Lung (tissue), 12 donors: Measurements from ENCODE around the gene GPD1. TPM values are rescaled to one million over a fixed set of nuclear protein-coding genes. Genes with fewer than 3 reads are reported as not detected.
"Not testable (repeated sequence)": the region's sequence is repeated elsewhere in the genome, so short reads cannot be mapped to it uniquely, and the experiment has no call there.

ENCODE experiments used
- ATAC-seq: fragments of 200-7000 bp; cut with Tn5 transposase; one replicate; pipeline ENCODE4 v1.9.1; 2020; ENCODE audit warnings: moderate number of reproducible peaks; ENCODE audit not compliant: insufficient read depth, low FRiP score
- DNase-seq, 3 donors: peaks; one replicate each; pipeline ENCODE4 v3.0.0-alpha.2; 2013 to 2017
- H3K27ac ChIP-seq, 2 donors: one replicate each; pipeline ENCODE4 v1.5.1; 2013; ENCODE audit warnings: mild to moderate bottlenecking in 2 of 2, moderate library complexity in 2 of 2, control low read depth in 1 of 2, inconsistent platforms in 1 of 2, low read depth in 1 of 2, low read length in 1 of 2
- H3K27me3 ChIP-seq, 3 donors: one replicate each; pipeline ENCODE4 v1.5.1; 2013; ENCODE audit warnings: low read length in 2 of 3; ENCODE audit not compliant: control insufficient read depth in 3 of 3, insufficient read depth in 3 of 3
- H3K36me3 ChIP-seq, 4 donors: one replicate each; pipeline ENCODE4 v1.5.1; 2013; ENCODE audit warnings: low read length in 4 of 4, mild to moderate bottlenecking in 1 of 4, moderate library complexity in 1 of 4; ENCODE audit not compliant: control insufficient read depth in 4 of 4, insufficient read depth in 4 of 4
- H3K4me1 ChIP-seq, 5 donors: one replicate each; pipeline ENCODE4 v1.5.1; 2013; ENCODE audit warnings: low read length in 5 of 5, mild to moderate bottlenecking in 2 of 5, moderate library complexity in 1 of 5; ENCODE audit not compliant: control insufficient read depth in 5 of 5, insufficient read depth in 5 of 5
- H3K4me3 ChIP-seq: one replicate; pipeline ENCODE4 v1.5.1; 2013; ENCODE audit warnings: mild to moderate bottlenecking, control low read depth, moderate library complexity
- H3K9ac ChIP-seq, 2 donors: one replicate each; pipeline ENCODE4 v1.5.1; 2013; ENCODE audit warnings: low read length in 2 of 2, control low read depth in 1 of 2; ENCODE audit not compliant: insufficient read depth in 1 of 2
- H3K9me3 ChIP-seq, 4 donors: one replicate each; pipeline ENCODE4 v1.5.1; 2013; ENCODE audit warnings: low read length in 3 of 4, mild to moderate bottlenecking in 1 of 4, moderate library complexity in 1 of 4; ENCODE audit not compliant: control insufficient read depth in 4 of 4, insufficient read depth in 3 of 4
- CTCF ChIP-seq: IDR thresholded peaks from 2 replicates; pipeline ENCODE4 v1.5.1; 2012; ENCODE audit warnings: mild to moderate bottlenecking; ENCODE audit errors: control extremely low read depth, extremely low read depth
- WGBS, 2 donors: extraction: QIAGEN DNeasy Blood & Tissue Kit; methylation state at CpG; one replicate each; pipeline ENCODE4 v1.1.7; 2013; 5-methylcytosine and 5-hydroxymethylcytosine counted together
- polyA plus RNA-seq, 2 donors: library from polyadenylated mRNA; stranded (reverse); fragments of 200-250 nt; gene quantifications; one replicate each; pipeline ENCODE4 v1.2.1, GENCODE V29; 2013
- total RNA-seq, 2 donors: library from RNA; depleted of rRNA in 1 of 2; stranded (reverse); fragments of >200 nt in 1 of 2; gene quantifications; one replicate each; pipeline ENCODE4 v1.2.1, GENCODE V29; 2014 to 2021
- donor health status: control.
- donor health status: control.
- donor health status: Bipolar disorder and iron deficiency.
- donor health status: healthy.
- donor health status: DM: yes; HTN: yes; CAD: no.

The GPD1 gene
- total and polyA plus RNA-seq, 4 donors: 1.7 to 20.0 (median 9.9) TPM; not detected in 1

- H3K9me3 ChIP-seq: no peaks in the 10 kb centered on the region
- DNase-seq (no peak), ATAC-seq (no peak)
Measured at GRCh38 chr12:50147281-50147680, 43.5 kb downstream of the GPD1 start.

GRCh38 chr12:50148011-50148410 lies 44.2 kb downstream of the GPD1 start:
- not testable (repeated sequence) for H3K4me3 ChIP-seq, H3K9ac ChIP-seq, H3K9me3 ChIP-seq, DNase-seq, H3K27ac ChIP-seq, H3K4me1 ChIP-seq, H3K27me3 ChIP-seq, H3K36me3 ChIP-seq, ATAC-seq
- WGBS, 2 donors: 75 to 92% methylated on average over 6 of the region's 6 CpGs

More at GRCh38 chr12:50147281-50147680, 43.5 kb downstream of the GPD1 start:
- Histone ChIP-seq H3K4me1 (peaks cover 0 to 3% (median 0%) of the 10 kb centered on the region in 5 donors), H3K9ac (no peak overlapping the region), H3K36me3 (peaks cover 0 to 3% (median 3%) of the 10 kb centered on the region in 4 donors), H3K27ac (no peak overlapping the region), H3K27me3 (no peaks in the 10 kb centered on the region), H3K4me3 (no peak overlapping the region)
- no peak for TF ChIP-seq CTCF
- 97 to 98% methylated on average over 4 of the region's 4 CpGs for WGBS, 2 donors

GRCh38 chr12:50149311-50149710 lies 45.5 kb downstream of the GPD1 start:
- peaks cover 0 to 4% (median 0%) of the 10 kb centered on the region in 5 donors for H3K4me1 ChIP-seq
- H3K9ac ChIP-seq: no peak overlapping the region
- no peak for ATAC-seq
- H3K27ac ChIP-seq: no peak overlapping the region
- no peak for TF ChIP-seq CTCF
- no peak overlapping the region for H3K4me3 ChIP-seq
- no peaks in the 10 kb centered on the region for H3K27me3 ChIP-seq
- 67 to 80% methylated on average over 3 of the region's 3 CpGs for WGBS, 2 donors
- DNase-seq: no peak
- no peaks in the 10 kb centered on the region for H3K9me3 ChIP-seq
- peaks cover 0 to 3% (median under 1%) of the 10 kb centered on the region in 4 donors for H3K36me3 ChIP-seq

GRCh38 chr12:50151047-50151687 lies 47.4 kb downstream of the GPD1 start:
- Histone ChIP-seq H3K27me3 (no peaks in the 10 kb centered on the region), H3K9me3 (no peaks in the 10 kb centered on the region), H3K4me1 (peaks cover 0 to 4% (median 0%) of the 10 kb centered on the region in 5 donors), H3K9ac (no peak overlapping the region), H3K36me3 (peaks cover 0 to 3% (median under 1%) of the 10 kb centered on the region in 4 donors), H3K27ac (no peak overlapping the region), H3K4me3 (no peak overlapping the region)
- ATAC-seq (no peak), DNase-seq (no peak)
- no peak for TF ChIP-seq CTCF
- WGBS, 2 donors: 75 to 94% methylated on average over 1 of the region's 1 CpG

GRCh38 chr12:50154947-50155346 lies 51.1 kb downstream of the GPD1 start:
- WGBS, 2 donors: 91 to 97% methylated on average over 5 of the region's 5 CpGs
- H3K4me1 ChIP-seq, H3K27ac ChIP-seq, H3K36me3 ChIP-seq, ATAC-seq, H3K9me3 ChIP-seq, H3K27me3 ChIP-seq, DNase-seq, H3K4me3 ChIP-seq, H3K9ac ChIP-seq: not testable (repeated sequence)
